ENCODE measurements around the gene ITPKC. TPM values are rescaled to one million over a fixed set of nuclear protein-coding genes. Genes with fewer than 3 reads are reported as not detected.

Gene ITPKC
- total and polyA plus RNA-seq, 10 of the 15 experiments (the other 5 are each of a cell fraction or from before 2014, with no cell fraction given): 0.03 to 6.4 (median 3.5) TPM

- 80% methylated on average over 7 of the region's 7 CpGs for WGBS (ENCODE audit: insufficient coverage, insufficient replicate concordance, low lambda C conversion rate, missing lambda C conversion rate)
- Histone ChIP-seq H4K20me1 (ENCODE audit: control insufficient read depth, insufficient read depth) (no peaks in the 10 kb centered on the region), H3K36me3 (ENCODE audit: control insufficient read depth in 2 of 2, insufficient read depth in 2 of 2, low read length in 1 of 2) (peaks cover 0 to 7% of the 10 kb centered on the region in 2 experiments; a peak in 2 of 4 replicates), H3K79me2 (ENCODE audit: control insufficient read depth, insufficient read depth, low read length) (no peaks in the 10 kb centered on the region), H3K4me3 (no peak overlapping the region), H3K9ac (ENCODE audit: control insufficient read depth, insufficient read depth, low read length) (no peak overlapping the region), H3K4me2 (ENCODE audit: control insufficient read depth, insufficient read depth) (no peak overlapping the region), H3K27me3 (replicated peaks in 1 of 2; ENCODE audit: control insufficient read depth in 2 of 2, insufficient read depth in 2 of 2, low read length in 1 of 2) (no peaks in the 10 kb centered on the region), H2AFZ (ENCODE audit: control insufficient read depth, low read depth, low read length) (no peak overlapping the region), H3K9me3 (replicated peaks; ENCODE audit: control insufficient read depth, insufficient read depth, low read length) (no peaks in the 10 kb centered on the region), H3K27ac (ENCODE audit: control insufficient read depth, insufficient read depth) (no peak overlapping the region), H3K4me1 (ENCODE audit: control insufficient read depth, insufficient read depth, low read length) (no peaks in the 10 kb centered on the region)
- intact Hi-C loops (cut with micrococcal nuclease; ENCODE audit: unreplicated experiment) (no loop called here), in situ Hi-C loops (cut with MboI) (no loop called here)
- ChIA-PET RAD21 (ENCODE audit: unreplicated experiment) (no interaction called here), POLR2A (interaction anchor here (0.6 to 0.9 kb wide), 2 partner anchors 11 to 226 kb away, joined by 3 read pairs; partner anchors contain the start of genes COQ8B and ITPKC), SMC1A (ENCODE audit: uncharacterized antibody, unreplicated experiment) (no interaction called here), CTCF (interaction anchor here (1.0 kb wide), 1 partner anchor 113 kb away, joined by 4 read pairs; no protein-coding TSS in a partner anchor)
- FAIRE-seq: no peak
- TF ChIP-seq IRF4 (IDR thresholded peaks at IDR 0.05; ENCODE audit: low read depth, low read length) (no peak), ZNF384 (IDR thresholded peaks at IDR 0.05; ENCODE audit: borderline replicate concordance, low read depth, low read length) (no peak), POLR2A (IDR thresholded peaks at IDR 0.05; ENCODE audit: low read depth, low read length) (no peak), NBN (IDR thresholded peaks at IDR 0.05) (no peak)
- no TSS peak for BruUV-seq (replicated peaks)
- no peak for DNase-seq (ENCODE audit: low read depth, low spot score)
- no peak for ATAC-seq
These were observed 10.8 kb upstream of the ITPKC start for GRCh38 chr19:40705950-40706619.

- no peak overlapping the region for H3K4me3 ChIP-seq
- H3K79me2 ChIP-seq (ENCODE audit: control insufficient read depth, insufficient read depth, low read length): no peaks in the 10 kb centered on the region
- in situ Hi-C loops (cut with MboI): no loop called here
- DNase-seq (ENCODE audit: low read depth, low spot score) (no peak), ATAC-seq (no peak), FAIRE-seq (no peak)
- POLR2A ChIA-PET: no interaction called here
- no peaks in the 10 kb centered on the region for H3K27me3 ChIP-seq (replicated peaks in 1 of 2; ENCODE audit: control insufficient read depth in 2 of 2, insufficient read depth in 2 of 2, low read length in 1 of 2)
- intact Hi-C loops (cut with micrococcal nuclease; ENCODE audit: unreplicated experiment): no loop called here
- TF ChIP-seq KLF5 (IDR thresholded peaks at IDR 0.05; ENCODE audit: partially characterized antibody) (no peak), SMARCA5 (IDR thresholded peaks at IDR 0.05) (no peak), DPF2 (IDR thresholded peaks at IDR 0.05) (no peak)
- no peaks in the 10 kb centered on the region for H4K20me1 ChIP-seq (ENCODE audit: control insufficient read depth, insufficient read depth)
- no peaks in the 10 kb centered on the region for H3K4me1 ChIP-seq (ENCODE audit: control insufficient read depth, insufficient read depth, low read length)
- peaks cover 4 to 5% of the 10 kb centered on the region in 2 experiments; a peak in 3 of 4 replicates for H3K36me3 ChIP-seq (ENCODE audit: control insufficient read depth in 2 of 2, insufficient read depth in 2 of 2, low read length in 1 of 2)
- CTCF ChIA-PET: interaction anchor here (0.9 to 1.5 kb wide), 2 partner anchors 46 to 98 kb away, joined by 3 read pairs; no protein-coding TSS in a partner anchor
- H3K27ac ChIP-seq (ENCODE audit: control insufficient read depth, insufficient read depth): no peak overlapping the region
- SMC1A ChIA-PET (ENCODE audit: uncharacterized antibody, unreplicated experiment): no interaction called here
- no peak overlapping the region for H3K4me2 ChIP-seq (ENCODE audit: control insufficient read depth, insufficient read depth)
- no peak overlapping the region for H3K9ac ChIP-seq (ENCODE audit: control insufficient read depth, insufficient read depth, low read length)
- WGBS (ENCODE audit: insufficient coverage, insufficient replicate concordance, low lambda C conversion rate, missing lambda C conversion rate): 97% methylated on average over 7 of the region's 7 CpGs
- H3K9me3 ChIP-seq (replicated peaks; ENCODE audit: control insufficient read depth, insufficient read depth, low read length): no peaks in the 10 kb centered on the region
- RAD21 ChIA-PET (ENCODE audit: unreplicated experiment): no interaction called here
- BruUV-seq (replicated peaks): no TSS peak
- H2AFZ ChIP-seq (ENCODE audit: control insufficient read depth, low read depth, low read length): no peak overlapping the region
These were observed 9.3 kb upstream of the ITPKC start for GRCh38 chr19:40707615-40708014.

Data from GM12878 (cell line).